ENCODE data around the gene WWC1. TPM values are rescaled to one million over a fixed set of nuclear protein-coding genes. Genes with fewer than 3 reads are reported as not detected.

The WWC1 gene
- total RNA-seq, 1 donor from 2014 or later: 2.2 TPM

GRCh38 chr5:168274406-168274805, 17.0 kb upstream of the WWC1 start:
- Mint-ChIP-seq H3K4me1 (ENCODE audit: unreplicated experiment) (peaks cover 5% of the 10 kb centered on the region), H3K9me3 (ENCODE audit: unreplicated experiment) (no peaks in the 10 kb centered on the region), H3K27ac (ENCODE audit: unreplicated experiment) (no peak overlapping the region), H3K4me3 (ENCODE audit: unreplicated experiment) (no peak overlapping the region), H3K27me3 (ENCODE audit: unreplicated experiment) (peaks cover 40% of the 10 kb centered on the region), H3K36me3 (ENCODE audit: unreplicated experiment) (no peaks in the 10 kb centered on the region)
- DNase-seq (ENCODE audit: extremely low spot score, unreplicated experiment): no peak
- TF ChIP-seq, protein P1, sequence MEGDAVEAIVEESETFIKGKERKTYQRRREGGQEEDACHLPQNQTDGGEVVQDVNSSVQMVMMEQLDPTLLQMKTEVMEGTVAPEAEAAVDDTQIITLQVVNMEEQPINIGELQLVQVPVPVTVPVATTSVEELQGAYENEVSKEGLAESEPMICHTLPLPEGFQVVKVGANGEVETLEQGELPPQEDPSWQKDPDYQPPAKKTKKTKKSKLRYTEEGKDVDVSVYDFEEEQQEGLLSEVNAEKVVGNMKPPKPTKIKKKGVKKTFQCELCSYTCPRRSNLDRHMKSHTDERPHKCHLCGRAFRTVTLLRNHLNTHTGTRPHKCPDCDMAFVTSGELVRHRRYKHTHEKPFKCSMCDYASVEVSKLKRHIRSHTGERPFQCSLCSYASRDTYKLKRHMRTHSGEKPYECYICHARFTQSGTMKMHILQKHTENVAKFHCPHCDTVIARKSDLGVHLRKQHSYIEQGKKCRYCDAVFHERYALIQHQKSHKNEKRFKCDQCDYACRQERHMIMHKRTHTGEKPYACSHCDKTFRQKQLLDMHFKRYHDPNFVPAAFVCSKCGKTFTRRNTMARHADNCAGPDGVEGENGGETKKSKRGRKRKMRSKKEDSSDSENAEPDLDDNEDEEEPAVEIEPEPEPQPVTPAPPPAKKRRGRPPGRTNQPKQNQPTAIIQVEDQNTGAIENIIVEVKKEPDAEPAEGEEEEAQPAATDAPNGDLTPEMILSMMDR (IDR thresholded peaks at IDR 0.05): no peak

- Mint-ChIP-seq H3K4me1 (ENCODE audit: unreplicated experiment) (no peaks in the 10 kb centered on the region), H3K9me3 (ENCODE audit: unreplicated experiment) (no peaks in the 10 kb centered on the region), H3K36me3 (ENCODE audit: unreplicated experiment) (no peaks in the 10 kb centered on the region), H3K27ac (ENCODE audit: unreplicated experiment) (no peak overlapping the region), H3K27me3 (ENCODE audit: unreplicated experiment) (peaks cover 40% of the 10 kb centered on the region), H3K4me3 (ENCODE audit: unreplicated experiment) (no peak overlapping the region)
- DNase-seq (ENCODE audit: extremely low spot score, unreplicated experiment): no peak
- TF ChIP-seq, protein P1 (IDR thresholded peaks at IDR 0.05): no peak
Observed at GRCh38 chr5:168275940-168276339, 15.5 kb upstream of the WWC1 start.

GRCh38 chr5:168282120-168282519, 9.3 kb upstream of the WWC1 start:
- no peak overlapping the region for H3K4me3 Mint-ChIP-seq (ENCODE audit: unreplicated experiment)
- TF ChIP-seq, protein P1 (IDR thresholded peaks at IDR 0.05): no peak
- peaks cover 32% of the 10 kb centered on the region for H3K27me3 Mint-ChIP-seq (ENCODE audit: unreplicated experiment)
- peaks cover 4% of the 10 kb centered on the region for H3K36me3 Mint-ChIP-seq (ENCODE audit: unreplicated experiment)
- no peak for DNase-seq (ENCODE audit: extremely low spot score, unreplicated experiment)
- peaks cover 12% of the 10 kb centered on the region for H3K9me3 Mint-ChIP-seq (ENCODE audit: unreplicated experiment)
- H3K27ac Mint-ChIP-seq (ENCODE audit: unreplicated experiment): no peak overlapping the region
- no peaks in the 10 kb centered on the region for H3K4me1 Mint-ChIP-seq (ENCODE audit: unreplicated experiment)

DNA sequence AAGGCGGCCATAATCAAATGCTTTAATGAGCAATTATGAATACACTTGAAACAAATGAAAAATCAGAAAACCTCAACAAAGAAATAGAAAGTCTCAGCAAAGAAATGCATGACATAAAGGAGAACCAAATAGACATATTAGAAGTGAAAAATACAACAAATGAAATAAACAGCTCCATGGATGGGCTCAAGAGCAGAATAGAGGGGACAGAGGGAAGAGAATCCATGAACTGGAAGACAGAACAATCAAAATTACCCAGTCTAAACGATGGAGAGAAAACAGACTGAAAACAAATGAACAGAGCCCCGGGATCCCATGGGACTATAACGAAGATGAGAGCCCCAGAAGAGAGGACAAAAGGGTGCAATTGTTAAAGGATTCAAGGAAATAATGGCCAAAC, 6.6 kb upstream of the WWC1 start:
- Mint-ChIP-seq H3K9me3 (ENCODE audit: unreplicated experiment) (peaks cover 12% of the 10 kb centered on the region), H3K4me3 (ENCODE audit: unreplicated experiment) (no peak overlapping the region), H3K27me3 (ENCODE audit: unreplicated experiment) (peaks cover 28% of the 10 kb centered on the region), H3K27ac (ENCODE audit: unreplicated experiment) (no peak overlapping the region), H3K36me3 (ENCODE audit: unreplicated experiment) (peaks cover 4% of the 10 kb centered on the region), H3K4me1 (ENCODE audit: unreplicated experiment) (peaks cover 1% of the 10 kb centered on the region)
- TF ChIP-seq, protein P1 (IDR thresholded peaks at IDR 0.05): no peak
- no peak for DNase-seq (ENCODE audit: extremely low spot score, unreplicated experiment)

- Mint-ChIP-seq H3K36me3 (ENCODE audit: unreplicated experiment) (peaks cover 4% of the 10 kb centered on the region), H3K9me3 (ENCODE audit: unreplicated experiment) (peaks cover 12% of the 10 kb centered on the region), H3K4me1 (ENCODE audit: unreplicated experiment) (peaks cover 4% of the 10 kb centered on the region), H3K4me3 (ENCODE audit: unreplicated experiment) (no peak overlapping the region), H3K27ac (ENCODE audit: unreplicated experiment) (no peak overlapping the region), H3K27me3 (ENCODE audit: unreplicated experiment) (peaks cover 28% of the 10 kb centered on the region)
- TF ChIP-seq, protein P1 (IDR thresholded peaks at IDR 0.05): no peak
- no peak for DNase-seq (ENCODE audit: extremely low spot score, unreplicated experiment)
Observed at GRCh38 chr5:168285696-168286095, 5.7 kb upstream of the WWC1 start.
